Uterus (tissue), 4 donors: Measurements from ENCODE around the gene DRC7. TPM values are rescaled to one million over a fixed set of nuclear protein-coding genes. Genes with fewer than 3 reads are reported as not detected.

Experiments used
- DNase-seq, 2 donors: peaks; one replicate each; pipeline ENCODE4 v3.0.0-alpha.2; 2019 to 2020
- H3K27ac ChIP-seq, 2 donors: fragments of 200-600 bp; sonication (generic); 1 replicate in 1 of 2; 2 replicates in 1 of 2; pipeline ENCODE4 v1.5.1; 2016 to 2018
- H3K27me3 ChIP-seq, 2 donors: fragments of 200-600 bp; sonication (generic); one replicate each; pipeline ENCODE4 v1.5.1; 2018 to 2019; ENCODE audit warnings: control low read depth in 1 of 2
- H3K36me3 ChIP-seq, 2 donors: fragments of 200-600 bp; sonication (generic); one replicate each; pipeline ENCODE4 v1.5.1; 2019; ENCODE audit warnings: control low read depth in 1 of 2
- H3K4me1 ChIP-seq, 2 donors: fragments of 200-600 bp; sonication (generic); one replicate each; pipeline ENCODE4 v1.5.1; 2018 to 2019; ENCODE audit warnings: control low read depth in 1 of 2
- H3K4me3 ChIP-seq, 2 donors: fragments of 200-600 bp; sonication (generic); 1 replicate in 1 of 2; 2 replicates in 1 of 2; pipeline ENCODE4 v1.5.1; 2018 to 2019; ENCODE audit warnings: mild to moderate bottlenecking in 1 of 2
- H3K9me3 ChIP-seq, 2 donors: fragments of 200-600 bp; sonication (generic); one replicate each; pipeline ENCODE4 v1.5.1; 2019; ENCODE audit warnings: control low read depth in 1 of 2
- POLR2A ChIP-seq, 2 donors: fragments of 450-650 bp; IDR thresholded peaks; one replicate each; pipeline ENCODE4 v1.6.1; 2016; ENCODE audit warnings: antibody characterized with exemption in 2 of 2, mild to moderate bottlenecking in 1 of 2, moderate library complexity in 1 of 2
- intact Hi-C: fragments of 100-400 bp; cut with DNase I; formaldehyde crosslinking; loops from one replicate; pipeline ENCODE4 v1.15.1; 2023; ENCODE audit warnings: low total_unique reads
- total RNA-seq, 4 donors: library from RNA; depleted of rRNA in 3 of 4; stranded (reverse); fragments of >200 nt in 3 of 4; gene quantifications; one replicate each; pipeline versions ENCODE4 v1.1.0 to v1.2.4, GENCODE V29; 2014 to 2023
- TF ChIP-seq, protein P1 (sequence below), 4 experiments: fragments of 200-600 bp in 2 of 4; fragments of 450-650 bp in 2 of 4; sonication (generic) in 2 of 4; IDR thresholded peaks; one replicate each; pipeline ENCODE4 v1.5.1; 2016 to 2019; ENCODE audit warnings: antibody characterized with exemption in 4 of 4, mild to moderate bottlenecking in 2 of 4, moderate library complexity in 1 of 4
- donor health status: DM: yes; HTN: yes; CAD: no.

The DRC7 gene
- total RNA-seq, 4 donors from 2014 or later, result 0.18 to 5.4 TPM; not detected in 2

DNA sequence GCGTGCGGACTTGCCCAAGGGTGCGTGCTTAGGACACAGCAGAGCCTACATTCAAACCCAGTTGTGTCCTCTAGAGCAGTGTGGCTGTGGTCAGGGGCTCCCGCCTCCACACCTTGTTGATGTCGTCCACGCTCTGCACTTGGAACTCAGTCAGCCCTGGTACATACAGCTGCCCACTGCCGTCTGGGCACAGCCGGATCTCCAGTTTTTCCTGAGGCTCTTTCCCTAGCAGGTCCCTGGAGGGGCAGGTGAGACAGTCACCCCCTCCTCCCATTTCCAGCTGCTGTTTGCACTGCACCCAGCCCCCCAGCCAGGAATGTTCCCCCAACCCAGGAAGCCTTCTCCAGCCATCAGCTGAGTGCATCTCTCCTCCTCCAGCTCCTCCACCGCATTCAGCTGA lies 66.7 kb downstream of the DRC7 start:
- no peaks in the 10 kb centered on the region for H3K4me1 ChIP-seq
- H3K4me3 ChIP-seq, result no peak overlapping the region
- no peak for TF ChIP-seq POLR2A (IDR thresholded peaks at IDR 0.05)
- TF ChIP-seq, protein P1, sequence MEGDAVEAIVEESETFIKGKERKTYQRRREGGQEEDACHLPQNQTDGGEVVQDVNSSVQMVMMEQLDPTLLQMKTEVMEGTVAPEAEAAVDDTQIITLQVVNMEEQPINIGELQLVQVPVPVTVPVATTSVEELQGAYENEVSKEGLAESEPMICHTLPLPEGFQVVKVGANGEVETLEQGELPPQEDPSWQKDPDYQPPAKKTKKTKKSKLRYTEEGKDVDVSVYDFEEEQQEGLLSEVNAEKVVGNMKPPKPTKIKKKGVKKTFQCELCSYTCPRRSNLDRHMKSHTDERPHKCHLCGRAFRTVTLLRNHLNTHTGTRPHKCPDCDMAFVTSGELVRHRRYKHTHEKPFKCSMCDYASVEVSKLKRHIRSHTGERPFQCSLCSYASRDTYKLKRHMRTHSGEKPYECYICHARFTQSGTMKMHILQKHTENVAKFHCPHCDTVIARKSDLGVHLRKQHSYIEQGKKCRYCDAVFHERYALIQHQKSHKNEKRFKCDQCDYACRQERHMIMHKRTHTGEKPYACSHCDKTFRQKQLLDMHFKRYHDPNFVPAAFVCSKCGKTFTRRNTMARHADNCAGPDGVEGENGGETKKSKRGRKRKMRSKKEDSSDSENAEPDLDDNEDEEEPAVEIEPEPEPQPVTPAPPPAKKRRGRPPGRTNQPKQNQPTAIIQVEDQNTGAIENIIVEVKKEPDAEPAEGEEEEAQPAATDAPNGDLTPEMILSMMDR (IDR thresholded peaks at IDR 0.05), result no peak
- DNase-seq, result no peak
- no peaks in the 10 kb centered on the region for H3K27me3 ChIP-seq
- H3K27ac ChIP-seq, result no peak overlapping the region
- no peaks in the 10 kb centered on the region for H3K36me3 ChIP-seq
- intact Hi-C loops, result no loop called here
- no peaks in the 10 kb centered on the region for H3K9me3 ChIP-seq

DNA sequence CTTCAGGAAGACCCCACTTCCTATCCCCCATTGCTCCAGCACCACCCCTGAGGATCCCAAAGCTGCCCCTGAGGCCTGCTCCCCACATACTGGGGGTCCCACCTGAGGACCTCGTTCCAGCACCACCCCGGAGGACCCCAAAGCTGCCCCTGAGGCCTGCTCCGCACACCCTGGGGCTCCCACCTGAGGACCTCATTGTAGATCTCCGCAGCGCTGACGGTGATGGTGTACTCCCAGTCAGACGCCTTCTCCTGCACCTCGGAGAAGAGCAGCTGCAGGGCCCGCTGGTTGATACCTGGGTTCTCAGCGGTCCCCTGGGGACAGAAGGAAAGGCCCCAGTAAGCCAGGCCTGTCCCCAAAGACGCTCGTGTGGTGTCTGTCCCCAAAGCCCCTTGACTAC lies 67.4 kb downstream of the DRC7 start:
- TF ChIP-seq, protein P1 (IDR thresholded peaks at IDR 0.05), result no peak
- TF ChIP-seq POLR2A (IDR thresholded peaks at IDR 0.05), result no peak
- H3K4me1 ChIP-seq, result no peaks in the 10 kb centered on the region
- intact Hi-C loops, result no loop called here
- no peak for DNase-seq
- H3K27me3 ChIP-seq, result no peaks in the 10 kb centered on the region
- no peak overlapping the region for H3K4me3 ChIP-seq
- no peak overlapping the region for H3K27ac ChIP-seq
- no peaks in the 10 kb centered on the region for H3K36me3 ChIP-seq
- H3K9me3 ChIP-seq, result no peaks in the 10 kb centered on the region

DNA sequence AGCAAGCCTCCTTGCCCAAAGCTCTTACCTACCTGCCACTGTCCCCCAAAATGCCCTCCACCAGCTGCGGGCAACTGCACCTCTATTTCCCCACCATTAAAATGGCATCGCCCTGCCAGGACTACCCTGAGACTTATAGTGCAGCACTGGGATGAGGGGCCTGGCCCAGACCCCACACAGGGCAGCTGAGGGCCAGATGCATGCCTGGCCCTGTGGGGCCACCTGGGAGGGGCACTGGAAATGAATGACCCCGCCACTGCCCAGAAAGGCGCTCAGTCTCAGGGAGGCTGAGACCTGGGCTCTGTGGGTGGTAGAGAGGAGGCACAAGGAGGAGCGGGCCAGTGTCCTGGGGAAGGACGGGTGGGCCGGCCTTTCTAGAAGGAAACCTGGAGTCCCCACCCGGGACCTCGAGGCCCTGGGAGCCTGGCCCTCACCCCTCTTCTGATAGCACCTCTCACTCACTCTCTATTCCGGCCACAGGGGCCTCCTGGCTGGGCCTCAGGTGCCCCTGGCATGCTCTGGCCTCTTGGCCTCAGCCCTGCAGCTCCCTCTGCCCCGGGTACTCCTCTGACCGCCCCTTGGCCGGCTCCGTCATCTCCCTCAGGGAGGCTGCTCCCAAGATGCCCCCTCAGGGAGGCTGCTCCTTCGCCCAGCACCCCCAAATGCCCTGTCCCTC lies 67.9 kb downstream of the DRC7 start:
- no peaks in the 10 kb centered on the region for H3K4me1 ChIP-seq
- H3K36me3 ChIP-seq, result no peaks in the 10 kb centered on the region
- DNase-seq, result no peak
- H3K9me3 ChIP-seq, result no peaks in the 10 kb centered on the region
- H3K4me3 ChIP-seq, result no peak overlapping the region
- no peaks in the 10 kb centered on the region for H3K27me3 ChIP-seq
- intact Hi-C loops, result no loop called here
- TF ChIP-seq, protein P1 (IDR thresholded peaks at IDR 0.05), result no peak
- no peak for TF ChIP-seq POLR2A (IDR thresholded peaks at IDR 0.05)
- H3K27ac ChIP-seq, result no peak overlapping the region

DNA sequence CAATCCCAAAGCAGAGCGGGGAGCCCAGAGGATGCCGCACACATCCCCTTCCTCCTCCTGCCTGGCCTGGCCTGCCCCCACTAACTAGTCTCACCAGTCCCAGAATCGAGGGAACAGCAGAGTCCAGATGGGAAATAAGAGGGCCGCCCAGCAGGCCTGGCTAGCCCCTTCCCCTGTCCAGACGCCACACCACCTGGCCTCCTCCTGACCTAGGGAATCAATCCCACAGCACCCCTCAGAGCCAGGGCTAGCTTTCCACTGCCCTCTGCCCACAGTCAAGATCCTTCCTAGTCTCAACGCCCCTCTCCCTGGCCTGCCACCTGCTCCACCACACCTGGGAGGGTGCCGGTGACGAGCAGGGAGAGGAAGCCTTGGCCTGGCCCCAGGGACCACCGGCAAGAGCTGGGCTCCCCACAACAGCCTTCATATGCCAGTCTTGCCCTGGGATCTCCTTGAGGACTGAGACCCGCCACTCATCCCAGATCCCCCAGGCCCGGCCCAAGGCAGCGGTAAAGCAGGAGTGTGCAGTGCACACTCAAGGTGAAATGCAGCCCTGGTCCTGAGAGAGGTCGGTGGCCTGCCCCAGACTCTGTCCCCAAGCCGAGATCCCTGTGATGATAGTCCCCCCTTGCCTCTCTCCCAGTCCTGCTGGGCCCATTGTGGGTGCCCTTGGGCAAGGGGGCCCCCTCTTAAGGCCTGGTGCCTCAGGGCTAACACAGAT lies 68.8 kb downstream of the DRC7 start:
- DNase-seq, result no peak
- no peaks in the 10 kb centered on the region for H3K4me1 ChIP-seq
- TF ChIP-seq, protein P1 (IDR thresholded peaks at IDR 0.05), result no peak
- no peak for TF ChIP-seq POLR2A (IDR thresholded peaks at IDR 0.05)
- H3K27ac ChIP-seq, result no peak overlapping the region
- H3K27me3 ChIP-seq, result no peaks in the 10 kb centered on the region
- no peak overlapping the region for H3K4me3 ChIP-seq
- H3K9me3 ChIP-seq, result no peaks in the 10 kb centered on the region
- intact Hi-C loops, result no loop called here
- H3K36me3 ChIP-seq, result no peaks in the 10 kb centered on the region

DNA sequence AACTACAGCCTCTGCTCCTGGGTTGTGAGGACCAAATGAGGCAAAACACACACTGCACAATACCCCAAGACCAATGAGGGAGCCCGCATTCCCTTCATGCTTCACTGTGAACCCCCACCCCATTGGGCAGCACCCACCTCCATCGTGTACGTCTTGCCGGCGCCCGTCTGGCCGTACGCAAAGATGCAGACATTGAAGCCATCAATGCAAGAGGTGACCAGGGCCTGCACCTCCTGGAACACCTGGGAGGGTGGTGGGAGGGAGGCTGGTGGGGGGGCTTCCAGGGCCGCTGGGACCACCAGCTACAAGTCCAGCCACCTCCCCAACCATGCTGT lies 69.4 kb downstream of the DRC7 start:
- H3K9me3 ChIP-seq, result no peaks in the 10 kb centered on the region
- DNase-seq, result no peak
- H3K36me3 ChIP-seq, result no peaks in the 10 kb centered on the region
- H3K27me3 ChIP-seq, result no peaks in the 10 kb centered on the region
- intact Hi-C loops, result no loop called here
- no peak overlapping the region for H3K4me3 ChIP-seq
- peak overlapping the region in 1 of 2 donors; percentile 31 for H3K27ac ChIP-seq
- TF ChIP-seq, protein P1 (IDR thresholded peaks at IDR 0.05), result no peak
- TF ChIP-seq POLR2A (IDR thresholded peaks at IDR 0.05), result no peak
- no peaks in the 10 kb centered on the region for H3K4me1 ChIP-seq
